GM12878 (cell line): ENCODE measurements around the gene SRF. TPM values are rescaled to one million over a fixed set of nuclear protein-coding genes. Genes with fewer than 3 reads are reported as not detected.

Experiments
- ATAC-seq: fragments of 200-7000 bp; cut with Tn5 transposase; 3 replicates; pipeline ENCODE4 v1.9.1; 2020; ENCODE audit warnings: mild to moderate bottlenecking, moderate library complexity
- BruUV-seq: library from RNA; stranded (reverse); fragments of 400-500 nt; replicated peaks from 2 replicates; lab custom pipeline; 2021; lab: Mats Ljungman, UMichigan
- CTCF ChIA-PET: fragments of 300-600 bp; sonication (Branson Sonifier 250); formaldehyde crosslinking; extraction: SDS; loops from one replicate; lab custom pipeline; 2021; ENCODE audit warnings: inconsistent platforms; lab: Yijun Ruan, JAX
- POLR2A ChIA-PET: fragments of 350-600 bp; formaldehyde crosslinking; extraction: SDS; loops from one replicate; lab custom pipeline; 2021; ENCODE audit warnings: inconsistent platforms; lab: Charles Lee
- RAD21 ChIA-PET: fragments of 300-600 bp; sonication (Branson Sonifier 250); formaldehyde crosslinking; loops from one replicate; lab custom pipeline; 2023; ENCODE audit warnings: antibody characterized with exemption; ENCODE audit not compliant: unreplicated experiment; lab: Charles Lee
- SMC1A ChIA-PET: fragments of 300-600 bp; sonication (Branson Sonifier 250); formaldehyde crosslinking; loops from one replicate; lab custom pipeline; 2023; ENCODE audit not compliant: unreplicated experiment, uncharacterized antibody; lab: Charles Lee
- DNase-seq: peaks from one replicate; pipeline ENCODE4 v3.0.0-alpha.2; 2011; ENCODE audit warnings: low read depth, low spot score
- FAIRE-seq: peaks from 3 replicates; lab custom pipeline; 2011; peaks lifted over from hg19 to GRCh38; lab: Jason Lieb, UNC
- H2AFZ ChIP-seq: 2 replicates; pipeline ENCODE4 v1.6.0; 2011; ENCODE audit warnings: low read depth, low read length, control low read depth; ENCODE audit not compliant: control insufficient read depth
- H3K27ac ChIP-seq: 2 replicates; pipeline ENCODE4 v1.5.1; 2011; ENCODE audit warnings: control low read depth; ENCODE audit not compliant: control insufficient read depth, insufficient read depth
- H3K27me3 ChIP-seq, 2 experiments: replicated peaks in 1 of 2; 2 replicates each; pipeline versions ENCODE4 v1.6.0 to v1.6.1; 2011; ENCODE audit warnings: low read length in 1 of 2; ENCODE audit not compliant: control insufficient read depth in 2 of 2, insufficient read depth in 2 of 2
- H3K36me3 ChIP-seq, 2 experiments: 2 replicates each; pipeline ENCODE4 v1.5.1; 2011; ENCODE audit warnings: low read length in 1 of 2; ENCODE audit not compliant: control insufficient read depth in 2 of 2, insufficient read depth in 2 of 2
- H3K4me1 ChIP-seq: 2 replicates; pipeline ENCODE4 v1.6.1; 2011; ENCODE audit warnings: mild to moderate bottlenecking, low read length, moderate library complexity, mixed read lengths; ENCODE audit not compliant: control insufficient read depth, insufficient read depth
- H3K4me2 ChIP-seq: 2 replicates; pipeline ENCODE4 v1.6.0; 2011; ENCODE audit warnings: control low read depth; ENCODE audit not compliant: control insufficient read depth, insufficient read depth
- H3K4me3 ChIP-seq: fragments of 200-600 bp; sonication (generic); 2 replicates; pipeline ENCODE4 v1.5.1; 2016
- H3K79me2 ChIP-seq: 2 replicates; pipeline ENCODE4 v1.6.0; 2011; ENCODE audit warnings: low read length; ENCODE audit not compliant: control insufficient read depth, insufficient read depth
- H3K9ac ChIP-seq: 2 replicates; pipeline ENCODE4 v1.8.0; 2011; ENCODE audit warnings: low read length, control low read depth, mixed read lengths; ENCODE audit not compliant: control insufficient read depth, insufficient read depth
- H3K9me3 ChIP-seq: replicated peaks from 3 replicates; pipeline ENCODE4 v1.5.1; 2011; ENCODE audit warnings: mild to moderate bottlenecking, low read length; ENCODE audit not compliant: control insufficient read depth, insufficient read depth
- H4K20me1 ChIP-seq: 2 replicates; pipeline ENCODE4 v1.6.0; 2011; ENCODE audit not compliant: control insufficient read depth, insufficient read depth
- EGR1 ChIP-seq, 2 experiments: IDR thresholded peaks; 1 replicate in 1 of 2; 2 replicates in 1 of 2; pipeline ENCODE4 v1.6.1; 2011 to 2012; ENCODE audit warnings: low read depth in 2 of 2, low read length in 2 of 2, borderline replicate concordance in 1 of 2, mild to moderate bottlenecking in 1 of 2, moderate library complexity in 1 of 2
- EP300 ChIP-seq, 2 experiments: fragments of 150-350 bp in 1 of 2; IDR thresholded peaks; 2 replicates each; pipeline ENCODE4 v1.6.1; 2011 to 2012; ENCODE audit warnings: low read depth in 2 of 2, low read length in 2 of 2, borderline replicate concordance in 1 of 2, improper control_type of control experiment in 1 of 2, inconsistent platforms in 1 of 2; ENCODE audit not compliant: control insufficient read depth in 1 of 2
- IRF4 ChIP-seq: IDR thresholded peaks from 2 replicates; pipeline ENCODE4 v1.6.1; 2011; ENCODE audit warnings: low read depth, low read length
- MEF2A ChIP-seq: IDR thresholded peaks from 2 replicates; pipeline ENCODE4 v1.6.1; 2011; ENCODE audit warnings: low read depth, mild to moderate bottlenecking, low read length, moderate library complexity; ENCODE audit not compliant: insufficient read depth
- MLLT1 ChIP-seq: fragments of 450-650 bp; IDR thresholded peaks from 2 replicates; pipeline ENCODE4 v1.6.1; 2016; ENCODE audit warnings: mild to moderate bottlenecking
- MXI1 ChIP-seq: fragments of 150-350 bp; IDR thresholded peaks from 2 replicates; pipeline ENCODE4 v1.6.1; 2011; ENCODE audit warnings: low read depth, mild to moderate bottlenecking, inconsistent platforms, low read length, improper control_type of control experiment
- NFYA ChIP-seq: IDR thresholded peaks from 2 replicates; pipeline ENCODE4 v1.6.1; 2011; ENCODE audit warnings: low read depth, mild to moderate bottlenecking, low read length, improper control_type of control experiment, borderline replicate concordance
- NKRF ChIP-seq: fragments of 450-650 bp; conservative IDR thresholded peaks from 2 replicates; pipeline ENCODE4 v1.6.1; 2017; ENCODE audit warnings: mild to moderate bottlenecking, moderate library complexity
- NRF1 ChIP-seq: conservative IDR thresholded peaks from 2 replicates; pipeline ENCODE4 v1.6.1; 2011; ENCODE audit warnings: mild to moderate bottlenecking, low read depth, low read length, improper control_type of control experiment
- POU2F2 ChIP-seq: IDR thresholded peaks from 3 replicates; pipeline ENCODE4 v1.6.1; 2011; ENCODE audit warnings: low read depth, mild to moderate bottlenecking, low read length, borderline replicate concordance
- RBBP5 ChIP-seq: fragments of 200-600 bp; sonication (generic); conservative IDR thresholded peaks from 2 replicates; pipeline ENCODE4 v1.6.1; 2016
- SPI1 ChIP-seq: IDR thresholded peaks from 2 replicates; pipeline ENCODE4 v1.6.1; 2011; ENCODE audit warnings: low read depth, mild to moderate bottlenecking, low read length, moderate library complexity, borderline replicate concordance; ENCODE audit not compliant: insufficient read depth
- ZNF384 ChIP-seq: IDR thresholded peaks from 2 replicates; pipeline ENCODE4 v1.6.1; 2012; ENCODE audit warnings: low read depth, mild to moderate bottlenecking, low read length, improper control_type of control experiment, borderline replicate concordance
- WGBS: methylation state at CpG from one replicate; pipeline ENCODE4 v1.1.6; 2016; ENCODE audit warnings: low lambda C conversion rate; ENCODE audit not compliant: insufficient replicate concordance, insufficient coverage; ENCODE audit errors: missing lambda C conversion rate; 5-methylcytosine and 5-hydroxymethylcytosine counted together
- in situ Hi-C: fragments of 300-500 bp; cut with MboI; formaldehyde crosslinking; loops from 9 replicates; pipeline ENCODE4 v1.14.3; 2018; ENCODE audit warnings: mixed read lengths
- intact Hi-C: fragments of 100-400 bp; cut with micrococcal nuclease; formaldehyde crosslinking; loops from one replicate; pipeline ENCODE4 v1.14.2; 2022; ENCODE audit not compliant: unreplicated experiment
- polyA plus RNA-seq, 11 experiments: library from polyadenylated mRNA; depleted of rRNA in 4 of 11; unstranded in 6 of 11; stranded (reverse) in 5 of 11; fragments of >200 nt; fragmentation: Nextera tagmentation in 4 of 11; fragmentation: Illumina TruSeq in 1 of 11; extraction: Ambion mirVana in 4 of 11; extraction: Trizol in 1 of 11; gene quantifications; 1 replicate in 1 of 11; 2 replicates in 10 of 11; pipeline versions ENCODE4 v1.2.1 to v1.2.3, GENCODE V29; 2011 to 2016; ENCODE audit warnings: inconsistent platforms in 2 of 11, missing spikeins in 2 of 11, low read depth in 1 of 11
- total RNA-seq, 4 experiments: library from RNA; depleted of rRNA in 3 of 4; stranded (reverse); fragments of >200 nt in 3 of 4; fragmentation: Illumina TruSeq in 1 of 4; extraction: Trizol in 1 of 4; gene quantifications; 2 replicates each; pipeline versions ENCODE4 v1.2.1 to v1.2.3, GENCODE V29; 2013 to 2021
- TF ChIP-seq, protein P1 (sequence below): fragments of 450-650 bp; IDR thresholded peaks from 2 replicates; pipeline ENCODE4 v1.6.1; 2017; ENCODE audit warnings: low read depth, mild to moderate bottlenecking, moderate library complexity

Gene SRF
- total and polyA plus RNA-seq, 10 of the 15 experiments (the other 5 are each of a cell fraction or from before 2014, with no cell fraction given), result 2.3 to 56.3 (median 28.2) TPM

DNA sequence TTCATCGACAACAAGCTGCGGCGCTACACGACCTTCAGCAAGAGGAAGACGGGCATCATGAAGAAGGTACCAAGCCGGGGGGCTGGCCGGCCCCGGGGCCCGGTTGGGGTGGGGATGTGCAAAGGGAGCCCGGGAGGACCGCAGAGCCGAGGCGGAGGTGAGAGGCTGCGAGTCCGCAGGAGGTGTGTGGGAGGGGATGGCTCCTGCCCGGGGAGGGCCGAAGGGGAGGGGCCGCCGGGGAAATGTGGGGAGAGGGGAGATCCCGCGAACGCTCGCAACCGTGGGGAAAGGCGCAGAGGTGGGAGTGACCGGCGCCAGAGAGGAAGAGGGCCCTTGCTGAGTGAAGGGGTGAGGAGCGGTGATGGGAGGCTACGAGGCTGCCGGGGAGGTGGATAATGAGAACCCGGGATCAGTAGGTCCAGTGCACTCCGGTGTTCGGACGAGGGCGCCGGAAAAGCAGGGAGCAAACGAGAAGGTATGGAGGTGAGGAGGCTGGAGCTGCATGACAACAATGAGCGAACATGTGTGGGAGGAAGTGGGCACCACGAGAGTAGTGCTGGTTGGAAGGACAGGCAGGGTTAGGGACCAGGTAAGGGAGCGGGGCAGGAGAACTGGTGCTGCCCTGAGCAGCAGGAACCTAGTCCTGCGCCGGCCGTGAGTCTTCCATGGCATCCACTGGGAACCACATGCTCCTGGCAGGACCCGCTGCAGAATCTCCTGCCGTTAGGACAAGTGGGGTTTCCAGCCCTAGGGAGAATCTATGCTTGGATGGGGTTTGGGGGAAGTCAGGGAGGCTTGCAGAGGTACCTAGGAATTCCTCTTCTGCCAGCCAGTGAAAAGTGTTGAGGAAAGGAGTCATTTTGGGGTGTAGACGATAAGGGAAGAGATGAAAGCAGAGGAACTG is 1.3 kb downstream of the SRF start:
- Histone ChIP-seq H2AFZ (no peak overlapping the region), H3K36me3 (peaks cover 13 to 21% of the 10 kb centered on the region in 2 experiments), H4K20me1 (peaks cover 6% of the 10 kb centered on the region; the same call in 1 of the 2 replicates), H3K27ac (peak overlapping the region; percentile 92), H3K9me3 (no peaks in the 10 kb centered on the region), H3K79me2 (peaks cover 48% of the 10 kb centered on the region), H3K9ac (peak overlapping the region; percentile 95), H3K4me1 (peaks cover 26% of the 10 kb centered on the region), H3K4me2 (peak overlapping the region; percentile 88), H3K27me3 (no peaks in the 10 kb centered on the region), H3K4me3 (peak overlapping the region; percentile 94)
- DNase-seq (no peak), FAIRE-seq (peak; percentile 88), ATAC-seq (peak; percentile 1)
- 1% methylated on average over 42 of the region's 46 CpGs for WGBS
- intact Hi-C loops, result loop anchor here (5.0 to 10.0 kb wide), 3 partner anchors 75 to 388 kb away; partner anchors contain the start of gene BICRAL
- CTCF ChIA-PET, result interaction anchor here (0.6 to 2.2 kb wide), 7 partner anchors 10 to 335 kb away, joined by 3 to 7 read pairs (median 3); partner anchors contain the start of gene CUL9
- RAD21 ChIA-PET, result interaction anchor here (1.6 to 3.2 kb wide), 2 partner anchors 52 to 158 kb away, joined by 4 to 18 read pairs; partner anchors contain the start of genes KLHDC3 and MEA1
- SMC1A ChIA-PET, result interaction anchor here (1.1 to 2.7 kb wide), 5 partner anchors 11 to 57 kb away, joined by 3 to 10 read pairs (median 4); no protein-coding TSS in a partner anchor
- in situ Hi-C loops, result no loop called here
- no TSS peak for BruUV-seq
- POLR2A ChIA-PET, result interaction anchor here (0.6 to 2.8 kb wide), 4 partner anchors 10 to 424 kb away, joined by 3 to 11 read pairs (median 5); partner anchors contain the start of gene CUL9
- TF ChIP-seq ZNF384 (no peak), NKRF (0 out of 2 replicates have a peak, but pooled peaks have one; percentile 51), EGR1 (IDR thresholded peaks at IDR 0.05; ENCODE audit: borderline replicate concordance in 1 of 2, low read depth in 2 of 2, low read length in 2 of 2) (peak in 1 of 2 experiments; percentile 31; a peak in 1 of 3 replicates), POU2F2 (peak; percentile 2; the same call in 1 of the 3 replicates), IRF4 (peak; percentile 35; the same call in 1 of the 2 replicates), MLLT1 (peak; percentile 47; the same call in 1 of the 2 replicates), EP300 (IDR thresholded peaks at IDR 0.05; ENCODE audit: borderline replicate concordance in 1 of 2, control insufficient read depth in 1 of 2, low read depth in 2 of 2, low read length in 2 of 2) (peak in 1 of 2 experiments; percentile 10; a peak in 1 of 4 replicates), RBBP5 (no peak), MXI1 (0 out of 2 replicates have a peak, but pooled peaks have one; percentile 39), NFYA (no peak), SPI1 (peak; percentile 60; the same call in 1 of the 2 replicates), MEF2A (no peak), NRF1 (no peak)
- TF ChIP-seq, protein P1, sequence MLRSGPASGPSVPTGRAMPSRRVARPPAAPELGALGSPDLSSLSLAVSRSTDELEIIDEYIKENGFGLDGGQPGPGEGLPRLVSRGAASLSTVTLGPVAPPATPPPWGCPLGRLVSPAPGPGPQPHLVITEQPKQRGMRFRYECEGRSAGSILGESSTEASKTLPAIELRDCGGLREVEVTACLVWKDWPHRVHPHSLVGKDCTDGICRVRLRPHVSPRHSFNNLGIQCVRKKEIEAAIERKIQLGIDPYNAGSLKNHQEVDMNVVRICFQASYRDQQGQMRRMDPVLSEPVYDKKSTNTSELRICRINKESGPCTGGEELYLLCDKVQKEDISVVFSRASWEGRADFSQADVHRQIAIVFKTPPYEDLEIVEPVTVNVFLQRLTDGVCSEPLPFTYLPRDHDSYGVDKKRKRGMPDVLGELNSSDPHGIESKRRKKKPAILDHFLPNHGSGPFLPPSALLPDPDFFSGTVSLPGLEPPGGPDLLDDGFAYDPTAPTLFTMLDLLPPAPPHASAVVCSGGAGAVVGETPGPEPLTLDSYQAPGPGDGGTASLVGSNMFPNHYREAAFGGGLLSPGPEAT, result 0 out of 2 replicates have a peak, but pooled peaks have one; percentile 11
